Testis (tissue), 2 donors: ENCODE data around the gene C2orf15.

Source experiments
- CTCF ChIP-seq, 3 experiments: fragments of 450-650 bp in 2 of 3; fragments of 200-600 bp in 1 of 3; sonication (generic) in 1 of 3; IDR thresholded peaks; one replicate each; pipeline ENCODE4 v1.5.1; 2016 to 2019; ENCODE audit warnings: antibody characterized with exemption in 3 of 3, mild to moderate bottlenecking in 2 of 3, moderate library complexity in 1 of 3
- POLR2A ChIP-seq: fragments of 450-650 bp; IDR thresholded peaks from one replicate; pipeline ENCODE4 v1.6.1; 2017; ENCODE audit warnings: antibody characterized with exemption, mild to moderate bottlenecking, moderate library complexity

GRCh38 chr2:99166218-99166617 lies 24.7 kb downstream of the C2orf15 start:
- no peak for TF ChIP-seq CTCF (IDR thresholded peaks at IDR 0.05)
- no peak for TF ChIP-seq POLR2A
